Adrenal gland (tissue), 12 donors: Measurements from ENCODE around the gene AKAP13. TPM values are rescaled to one million over a fixed set of nuclear protein-coding genes. Genes with fewer than 3 reads are reported as not detected.

Source experiments
- DNase-seq, 7 donors: peaks; one replicate each; pipeline ENCODE4 v3.0.0-alpha.2; 2019 to 2020
- H3K27ac ChIP-seq, 5 donors: fragments of 200-600 bp; sonication (generic) in 4 of 5; 1 replicate in 3 of 5; 2 replicates in 2 of 5; pipeline versions ENCODE4 v1.5.1 to v1.8.0; 2016 to 2020; ENCODE audit warnings: mild to moderate bottlenecking in 1 of 5
- H3K27me3 ChIP-seq: fragments of 200-600 bp; 2 replicates; pipeline ENCODE4 v1.8.0; 2021
- H3K36me3 ChIP-seq, 2 donors: fragments of 200-600 bp; replicated peaks in 1 of 2; 1 replicate in 1 of 2; 2 replicates in 1 of 2; pipeline versions ENCODE4 v1.5.1 to v1.8.0; 2018 to 2022
- H3K4me1 ChIP-seq, 2 donors: fragments of 200-600 bp; replicated peaks in 1 of 2; 1 replicate in 1 of 2; 2 replicates in 1 of 2; pipeline versions ENCODE4 v1.5.1 to v1.8.0; 2018 to 2021
- H3K4me3 ChIP-seq, 4 donors: fragments of 200-600 bp; sonication (generic) in 3 of 4; one replicate each; pipeline ENCODE4 v1.5.1; 2016 to 2018
- H3K9me3 ChIP-seq, 3 donors: fragments of 200-600 bp; sonication (generic) in 1 of 3; replicated peaks in 1 of 3; 1 replicate in 2 of 3; 2 replicates in 1 of 3; pipeline versions ENCODE4 v1.5.1 to v1.8.0; 2016 to 2021
- CTCF ChIP-seq, 6 experiments: fragments of 450-650 bp in 4 of 6; fragments of 200-600 bp in 2 of 6; sonication (generic) in 1 of 6; IDR thresholded peaks; 1 replicate in 5 of 6; 2 replicates in 1 of 6; pipeline versions ENCODE4 v1.5.1 to v1.8.0; 2016 to 2021; ENCODE audit warnings: antibody characterized with exemption in 6 of 6, mild to moderate bottlenecking in 2 of 6, moderate library complexity in 1 of 6
- POLR2A ChIP-seq, 2 donors: fragments of 450-650 bp; IDR thresholded peaks; one replicate each; pipeline ENCODE4 v1.6.1; 2017; ENCODE audit warnings: antibody characterized with exemption in 2 of 2, mild to moderate bottlenecking in 2 of 2, moderate library complexity in 1 of 2
- WGBS, 4 donors: extraction: QIAGEN DNeasy Blood & Tissue Kit in 2 of 4; methylation state at CpG; one replicate each; pipeline versions ENCODE4 v1.1.5 to v1.1.7; 2013 to 2017; 5-methylcytosine and 5-hydroxymethylcytosine counted together
- intact Hi-C, 2 donors: fragments of 100-400 bp; cut with DNase I; formaldehyde crosslinking; loops; one replicate each; pipeline versions ENCODE4 v1.14.1 to v1.15.0; 2022 to 2023
- polyA plus RNA-seq, 3 donors: library from polyadenylated mRNA; stranded (reverse); fragments of 200-250 nt in 2 of 3; fragments of 350-450 nt in 1 of 3; fragmentation: Illumina TruSeq in 1 of 3; extraction: RNeasy Lipid Tissue Mini Kit (QIAGEN cat#74804) in 1 of 3; gene quantifications; one replicate each; pipeline ENCODE4 v1.2.3, GENCODE V29; 2013 to 2014
- total RNA-seq, 9 donors: library from RNA; depleted of rRNA in 4 of 9; stranded (reverse); fragments of >200 nt in 4 of 9; fragments of 120-200 nt in 1 of 9; fragmentation: NEBNext Ultra II Directional in 1 of 9; extraction: Animal tissue kit (Norgen Biotek cat#: 25700) in 1 of 9; gene quantifications; one replicate each; pipeline versions ENCODE4 v1.1.0 to v1.2.4, GENCODE V29; 2013 to 2023
- donor health status: healthy with polysubstance abuse.
- donor health status: Bipolar disorder and iron deficiency.
- donor health status: DM: yes; HTN: yes; CAD: no.
- donor health status: DM: no; HTN: no; CAD: no.
- donor health status: DM: no; HTN: no; CAD: no.
- donor health status: DM: yes; HTN: yes; CAD: no.

The AKAP13 gene
- total and polyA plus RNA-seq, 12 donors = 42.7 to 144 (median 89.2) TPM

- Histone ChIP-seq H3K36me3 (no peaks in the 10 kb centered on the region), H3K4me1 (peaks cover 2 to 4% of the 10 kb centered on the region in 2 donors), H3K27me3 (no peaks in the 10 kb centered on the region), H3K27ac (no peak overlapping the region), H3K4me3 (no peak overlapping the region), H3K9me3 (no peaks in the 10 kb centered on the region)
- intact Hi-C loops = no loop called here
- TF ChIP-seq CTCF (IDR thresholded peaks at IDR 0.05) (no peak), POLR2A (IDR thresholded peaks at IDR 0.05) (no peak)
- no peak for DNase-seq
- WGBS, 4 donors = 90 to 94% (median 92%) methylated on average over 2 of the region's 2 CpGs
These were observed 8.9 kb downstream of the AKAP13 start for GRCh38 chr15:85389306-85389650.

- H3K4me1 ChIP-seq = peaks cover 7 to 9% of the 10 kb centered on the region in 2 donors
- H3K36me3 ChIP-seq = no peaks in the 10 kb centered on the region
- no peaks in the 10 kb centered on the region for H3K27me3 ChIP-seq
- no peaks in the 10 kb centered on the region for H3K9me3 ChIP-seq
- intact Hi-C loops = no loop called here
- no peak overlapping the region for H3K4me3 ChIP-seq
- H3K27ac ChIP-seq = no peak overlapping the region
- WGBS, 4 donors = 91 to 95% (median 92%) methylated on average over 4 of the region's 4 CpGs
- no peak for DNase-seq
- TF ChIP-seq POLR2A (IDR thresholded peaks at IDR 0.05) = no peak
- no peak for TF ChIP-seq CTCF (IDR thresholded peaks at IDR 0.05)
These were observed 9.4 kb downstream of the AKAP13 start for GRCh38 chr15:85389772-85390171.

GRCh38 chr15:85393210-85393609, 12.8 kb downstream of the AKAP13 start:
- WGBS, 4 donors = 80 to 94% (median 87%) methylated on average over 2 of the region's 2 CpGs
- no peak overlapping the region for H3K4me3 ChIP-seq
- no peak for DNase-seq
- TF ChIP-seq POLR2A (IDR thresholded peaks at IDR 0.05) = no peak
- TF ChIP-seq CTCF (IDR thresholded peaks at IDR 0.05) = no peak
- H3K9me3 ChIP-seq = no peaks in the 10 kb centered on the region
- no peaks in the 10 kb centered on the region for H3K27me3 ChIP-seq
- H3K27ac ChIP-seq = no peak overlapping the region
- no peaks in the 10 kb centered on the region for H3K36me3 ChIP-seq
- intact Hi-C loops = no loop called here
- peaks cover 9 to 32% of the 10 kb centered on the region in 2 donors for H3K4me1 ChIP-seq

GRCh38 chr15:85394554-85395333, 14.3 kb downstream of the AKAP13 start:
- H3K36me3 ChIP-seq = no peaks in the 10 kb centered on the region
- H3K4me3 ChIP-seq = no peak overlapping the region
- H3K4me1 ChIP-seq = peaks cover 9 to 32% of the 10 kb centered on the region in 2 donors
- no peak for DNase-seq
- 28 to 44% (median 38%) methylated on average over 2 of the region's 2 CpGs for WGBS, 4 donors
- H3K9me3 ChIP-seq = no peaks in the 10 kb centered on the region
- intact Hi-C loops = no loop called here
- TF ChIP-seq POLR2A (IDR thresholded peaks at IDR 0.05) (no peak), CTCF (IDR thresholded peaks at IDR 0.05) (no peak)
- peak overlapping the region in 3 of 5 donors; percentile 31 to 56 (median 37) for H3K27ac ChIP-seq
- no peaks in the 10 kb centered on the region for H3K27me3 ChIP-seq
